Brain pericyte (primary cell): ENCODE data around the gene TBC1D1.
A peak's percentile ranks its signal among the peaks of the same experiment; 100 is the strongest.

ENCODE experiments used
- DNase-seq: peaks from one replicate; pipeline ENCODE4 v3.0.0-alpha.2; 2012; ENCODE audit warnings: low read depth, low spot score

Gene TBC1D1

DNA sequence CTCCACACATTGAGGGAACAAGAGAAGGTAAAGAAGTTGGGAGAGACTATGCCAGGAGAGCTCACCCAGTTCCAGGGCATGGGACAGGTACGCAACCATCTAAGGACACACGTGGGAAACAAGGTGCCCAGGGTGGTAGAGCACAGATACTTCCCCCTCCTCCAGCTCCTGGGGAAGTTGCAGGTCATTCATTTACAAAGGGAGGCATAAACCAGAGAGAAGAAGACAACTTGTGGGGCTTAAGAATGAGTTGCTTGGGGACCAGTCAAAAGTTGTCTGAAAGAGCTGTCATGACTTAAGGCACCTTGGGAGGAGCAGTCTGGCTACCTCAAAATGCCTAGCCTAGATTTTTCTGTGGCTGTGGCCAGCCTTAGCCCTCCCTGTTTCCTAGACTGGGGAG lies 255.5 kb downstream of the TBC1D1 start:
- no peak for DNase-seq

DNA sequence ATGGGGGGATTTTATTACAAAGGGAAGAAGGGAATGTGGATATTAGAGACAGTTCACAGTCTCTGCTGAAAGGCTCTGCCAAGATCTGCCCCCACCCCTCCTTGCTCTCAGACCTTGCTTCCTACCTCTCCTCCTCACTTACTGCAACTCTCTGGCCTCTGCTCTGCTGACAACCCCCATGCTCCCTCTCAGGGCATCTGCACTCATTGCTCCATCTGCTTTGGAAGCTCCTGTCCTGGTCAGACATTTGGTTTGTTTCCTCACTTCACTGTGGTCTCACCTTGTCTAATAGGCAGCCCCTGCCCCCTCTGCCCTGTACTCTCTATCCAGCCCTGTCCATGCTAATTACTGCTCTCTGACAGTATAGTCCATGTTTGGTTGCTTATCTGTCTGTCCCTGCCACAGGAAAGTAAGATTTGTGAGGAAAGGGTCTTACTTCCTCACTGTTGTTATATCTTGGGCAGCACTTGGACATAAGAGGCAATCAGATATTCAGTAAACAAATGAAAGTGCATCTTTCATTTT lies 258.6 kb downstream of the TBC1D1 start:
- no peak for DNase-seq

DNA sequence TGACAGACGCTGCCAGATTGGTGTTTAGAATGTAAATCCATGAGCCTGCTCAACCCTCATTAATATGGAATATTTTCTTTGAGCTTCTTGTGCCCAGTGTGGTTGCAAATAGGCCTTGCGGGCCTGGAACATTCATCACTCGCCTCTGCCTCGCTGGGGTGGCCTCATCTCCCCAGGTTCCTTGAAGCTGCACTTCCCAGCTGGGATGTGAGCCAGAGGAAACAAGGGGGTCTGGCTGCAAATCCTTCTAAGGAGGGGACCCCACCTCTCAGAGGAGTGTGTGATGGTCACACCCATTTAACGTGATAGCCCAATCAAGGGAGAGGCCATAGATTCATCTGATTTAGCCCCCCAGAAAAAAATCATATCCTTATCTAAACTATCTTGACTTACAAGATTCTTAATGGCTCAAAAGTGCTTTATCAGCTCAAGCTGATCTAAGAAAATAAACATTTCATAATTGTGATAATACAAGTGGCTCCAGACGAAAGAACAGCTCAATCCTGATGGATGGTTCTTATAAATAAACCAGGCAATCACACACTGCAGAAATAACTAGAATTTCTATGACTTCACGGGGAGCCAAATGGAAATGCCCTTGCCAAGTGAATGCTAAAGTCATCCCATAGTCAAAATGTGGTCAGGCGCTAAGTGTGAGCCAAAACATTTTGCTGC lies 259.2 kb downstream of the TBC1D1 start:
- DNase-seq = no peak

DNA sequence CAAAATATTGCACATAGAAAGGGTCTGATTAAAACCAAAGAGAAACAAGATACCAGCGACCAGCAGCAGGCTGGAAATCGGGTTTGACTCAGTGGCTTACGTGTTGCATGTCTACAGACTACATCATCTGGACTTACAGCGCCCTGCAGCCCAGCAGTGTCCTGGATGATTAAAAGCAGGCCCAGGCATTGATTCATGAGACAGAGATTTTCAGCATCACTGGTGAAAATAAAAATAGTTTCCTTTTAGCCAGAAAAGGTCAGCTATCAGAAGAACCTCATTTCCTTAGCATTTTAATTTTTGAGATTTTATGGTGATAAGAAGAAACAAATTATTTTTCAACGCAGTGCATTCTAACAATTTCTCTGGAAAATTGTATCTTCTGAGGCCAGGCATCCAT lies 259.9 kb downstream of the TBC1D1 start:
- no peak for DNase-seq

DNA sequence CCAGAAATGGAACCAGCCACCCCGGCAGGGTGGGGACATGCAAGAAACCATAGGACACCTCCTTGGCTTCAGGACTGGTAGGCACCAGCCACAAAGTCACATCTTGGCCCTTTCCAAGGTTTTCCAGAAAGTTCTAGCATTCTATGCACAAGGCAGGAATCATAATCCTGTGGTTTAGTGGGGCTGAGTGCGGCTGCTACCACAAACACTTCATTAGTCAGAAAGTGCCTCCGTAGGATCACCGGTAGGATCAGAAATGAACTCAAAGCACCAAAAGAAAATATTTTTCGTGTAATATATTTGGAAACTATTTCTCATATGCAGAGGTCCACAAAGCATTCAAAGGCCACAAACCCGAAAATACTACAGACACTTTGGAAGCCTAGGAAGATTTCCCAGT lies 261.0 kb downstream of the TBC1D1 start:
- no peak for DNase-seq

DNA sequence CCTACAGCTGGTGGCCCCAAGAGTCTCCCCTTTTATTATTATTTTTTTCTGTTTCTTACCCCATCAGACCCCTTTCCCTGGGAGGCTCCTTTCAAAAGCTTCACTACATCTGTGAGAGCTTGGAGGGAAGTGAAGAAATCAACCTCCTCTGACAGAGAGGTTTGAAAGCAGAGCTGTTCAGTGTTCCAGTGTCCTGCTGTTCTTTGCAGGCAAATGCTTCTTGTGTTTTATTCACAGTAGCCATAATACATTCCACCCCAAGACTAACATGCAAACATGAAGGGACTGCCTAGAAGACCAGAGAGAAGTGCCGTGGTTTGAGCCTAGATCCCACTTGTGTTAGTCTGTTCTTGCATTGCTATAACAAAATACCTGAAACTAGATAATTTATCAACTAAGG lies 261.4 kb downstream of the TBC1D1 start:
- DNase-seq = no peak

DNA sequence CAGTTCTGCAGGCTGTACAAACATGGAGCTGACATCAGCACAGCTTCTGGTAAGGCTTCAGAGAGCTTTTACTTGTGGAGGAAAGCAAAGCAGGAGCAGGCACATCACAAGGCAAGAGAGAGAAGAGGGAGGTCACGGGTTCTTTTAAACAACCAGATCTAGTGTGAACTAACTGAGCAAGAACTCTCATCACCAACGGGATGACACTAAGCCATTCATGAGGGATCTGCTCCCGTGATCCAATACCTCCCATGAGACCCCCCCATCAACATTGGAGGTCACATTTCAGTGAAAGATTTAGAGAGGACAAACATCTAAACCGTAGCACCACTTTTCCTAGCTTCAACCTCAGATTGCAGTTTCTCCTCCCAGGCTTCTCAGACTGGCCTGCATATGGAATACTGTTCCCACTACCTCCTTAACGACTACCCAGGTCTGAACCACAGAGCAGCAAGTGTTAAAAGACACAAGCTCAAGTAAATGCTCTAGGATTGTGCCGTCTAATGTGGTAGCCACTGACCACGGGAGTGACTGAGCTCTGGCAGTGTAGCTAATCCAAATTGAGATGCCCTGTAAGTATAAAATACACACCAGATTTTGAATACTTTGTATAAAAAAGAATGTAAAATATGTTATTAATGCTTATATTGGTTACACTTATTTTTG lies 262.0 kb downstream of the TBC1D1 start:
- DNase-seq = no peak

DNA sequence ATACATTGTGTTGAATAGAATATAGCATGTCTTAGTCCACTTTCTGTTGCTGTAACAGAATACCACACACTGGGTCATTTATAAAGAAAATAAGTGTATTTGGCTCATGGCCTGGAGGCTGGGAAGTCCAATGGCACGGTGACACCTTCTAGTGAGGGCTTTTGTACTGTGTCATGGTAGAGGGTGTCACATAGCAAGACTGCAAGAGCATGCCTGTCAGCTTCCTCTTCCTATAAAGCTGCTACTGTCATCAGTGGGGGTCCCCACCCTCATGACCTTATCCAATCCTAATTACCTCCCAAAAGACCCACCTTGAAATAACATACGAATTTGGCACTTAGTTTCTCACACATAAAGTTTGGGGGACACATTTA lies 262.5 kb downstream of the TBC1D1 start:
- no peak for DNase-seq

DNA sequence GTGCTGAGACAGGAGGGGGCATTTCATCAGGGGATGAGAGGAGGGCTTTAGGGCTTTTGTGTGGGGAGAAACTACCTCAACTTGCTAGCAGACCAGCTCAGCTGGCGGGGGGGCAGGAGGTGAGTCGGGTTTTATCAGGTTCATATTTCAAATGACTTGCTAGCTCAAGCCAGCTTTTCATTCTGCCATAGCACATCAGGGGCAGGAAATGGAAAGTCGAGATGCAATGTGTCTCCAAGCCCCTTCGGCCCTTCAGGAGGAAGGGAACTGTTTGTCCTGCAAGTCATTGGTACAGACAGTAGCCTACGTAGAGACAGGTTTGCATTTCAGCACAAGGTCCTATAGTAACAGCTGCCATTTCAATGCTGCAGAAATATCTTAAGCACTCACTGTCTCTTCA lies 263.4 kb downstream of the TBC1D1 start:
- DNase-seq = no peak

DNA sequence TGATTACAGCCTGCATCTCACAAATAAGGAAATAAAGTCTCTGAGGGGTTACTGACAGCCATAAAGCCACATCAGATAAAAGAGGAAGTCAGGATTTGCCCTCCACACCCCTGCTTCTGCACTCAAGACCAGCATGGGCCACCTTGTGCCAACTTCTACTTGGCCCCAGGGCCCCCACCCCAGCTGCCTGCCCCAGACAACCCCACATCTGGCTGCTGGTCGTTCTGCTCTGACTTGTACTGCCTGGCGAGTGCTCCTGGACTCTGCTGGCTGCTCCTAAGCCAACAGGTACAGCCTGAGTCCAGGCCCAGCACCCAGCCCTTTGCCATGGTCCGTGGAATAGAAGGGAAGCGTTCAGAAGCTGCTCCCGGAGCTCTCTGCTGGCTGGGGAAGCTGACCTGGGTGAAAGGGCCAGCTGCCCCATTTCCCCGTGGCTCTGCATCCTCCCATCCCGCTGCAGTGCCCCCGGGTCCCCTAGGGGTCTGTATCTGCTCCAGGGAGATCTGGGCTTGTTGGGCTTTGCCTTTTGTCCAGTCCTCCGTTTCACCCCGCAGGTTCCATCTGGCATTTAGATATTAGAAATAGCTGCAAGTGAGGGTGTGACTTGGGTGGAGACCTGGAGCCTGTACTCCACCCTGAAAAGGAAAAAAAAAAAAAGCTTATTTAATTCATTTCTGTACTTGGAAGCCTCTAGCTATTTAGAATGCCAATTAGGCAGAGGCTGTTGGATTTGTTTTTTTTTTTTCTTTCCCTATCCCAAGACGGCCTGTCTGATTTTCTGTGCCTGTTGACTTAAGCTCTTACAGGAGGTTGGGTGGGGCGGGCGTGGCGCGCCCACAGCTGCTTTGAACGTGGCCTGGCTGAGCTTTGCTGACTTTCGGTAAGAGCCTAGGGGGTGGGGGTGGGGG lies 264.1 kb downstream of the TBC1D1 start:
- no peak for DNase-seq

DNA sequence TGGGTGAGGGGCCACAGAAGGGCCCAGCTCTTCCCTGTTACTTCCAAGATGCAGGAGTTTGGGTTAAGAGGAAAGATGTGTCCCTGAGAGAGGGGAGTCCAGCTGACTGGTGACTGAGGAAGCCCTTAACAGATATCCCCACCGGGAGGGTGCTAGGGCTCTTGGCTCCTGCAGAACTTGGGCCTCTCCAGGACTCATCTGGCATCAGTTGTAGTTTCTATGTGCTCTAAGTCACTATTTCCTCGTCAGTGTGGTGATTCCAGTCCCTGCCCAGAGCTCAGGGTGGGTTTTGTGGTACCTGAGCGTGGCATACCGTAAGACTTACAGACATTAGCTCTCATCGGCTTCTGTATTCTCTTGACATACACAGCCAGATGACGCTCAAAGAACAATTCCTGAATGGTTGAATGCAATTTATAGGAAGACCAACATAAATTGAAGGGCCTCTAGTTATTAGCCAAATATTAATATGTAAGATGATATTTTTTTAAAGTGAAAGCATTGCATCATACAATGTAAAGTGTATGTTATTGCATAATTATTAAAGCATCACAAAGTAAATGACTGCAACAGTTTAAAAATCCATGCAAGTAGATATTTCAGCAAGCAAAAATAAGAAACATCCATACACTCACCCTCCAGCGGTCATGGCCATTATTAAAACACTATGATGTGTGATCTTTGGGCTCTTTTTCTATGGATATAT lies 264.9 kb downstream of the TBC1D1 start:
- no peak for DNase-seq

DNA sequence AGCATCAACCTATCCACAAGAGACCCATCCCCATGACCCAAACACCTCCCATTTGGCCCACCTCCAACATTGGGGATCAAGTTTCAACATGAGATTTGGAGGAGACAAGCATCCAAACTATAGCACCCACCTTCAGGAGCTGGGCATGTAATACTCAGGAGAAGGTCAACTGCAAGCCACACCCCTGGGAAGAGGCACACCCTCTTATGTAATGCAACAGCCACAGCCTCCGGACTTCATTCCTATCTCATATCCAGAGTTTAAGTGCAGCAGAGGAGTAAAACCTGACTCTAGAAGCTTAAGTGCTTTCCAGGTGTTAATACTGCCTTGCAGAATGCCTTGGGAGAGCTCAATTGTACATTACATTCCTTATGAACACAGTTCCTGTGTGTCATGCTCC lies 266.7 kb downstream of the TBC1D1 start:
- no peak for DNase-seq

DNA sequence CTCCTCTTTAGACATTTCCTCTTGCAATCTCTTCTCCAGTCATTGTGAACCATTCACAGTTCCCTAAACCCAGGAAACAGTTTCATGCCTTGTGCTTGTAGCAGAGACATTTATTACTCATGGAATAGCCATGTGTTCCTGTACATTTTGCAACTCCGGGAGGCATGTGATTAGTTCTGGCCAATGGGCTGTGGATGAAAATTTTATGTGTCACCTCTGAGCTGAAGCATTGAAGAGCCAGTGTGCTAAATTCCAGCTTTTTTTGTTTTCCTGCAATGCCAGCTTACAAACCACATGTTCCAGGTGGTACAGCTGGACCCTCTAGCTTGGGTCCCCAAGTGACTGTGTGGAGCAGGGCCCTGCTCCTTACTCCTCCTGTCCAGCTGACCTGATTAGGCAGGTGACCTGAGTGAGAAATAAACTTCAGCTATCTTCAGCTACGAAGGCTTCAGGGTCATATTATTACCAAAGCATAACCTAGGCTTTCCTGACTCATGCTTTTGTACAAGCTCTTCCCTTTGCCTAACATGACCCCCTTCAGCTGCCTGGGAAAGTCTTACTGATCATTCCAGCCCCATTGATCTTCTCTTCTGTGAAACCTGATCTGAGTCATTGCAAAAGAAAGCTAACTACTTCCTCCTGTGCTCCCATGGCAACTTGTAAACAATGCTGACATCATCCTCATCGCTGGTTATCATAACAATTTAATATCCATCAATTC lies 269.8 kb downstream of the TBC1D1 start:
- peak; percentile 87 for DNase-seq

DNA sequence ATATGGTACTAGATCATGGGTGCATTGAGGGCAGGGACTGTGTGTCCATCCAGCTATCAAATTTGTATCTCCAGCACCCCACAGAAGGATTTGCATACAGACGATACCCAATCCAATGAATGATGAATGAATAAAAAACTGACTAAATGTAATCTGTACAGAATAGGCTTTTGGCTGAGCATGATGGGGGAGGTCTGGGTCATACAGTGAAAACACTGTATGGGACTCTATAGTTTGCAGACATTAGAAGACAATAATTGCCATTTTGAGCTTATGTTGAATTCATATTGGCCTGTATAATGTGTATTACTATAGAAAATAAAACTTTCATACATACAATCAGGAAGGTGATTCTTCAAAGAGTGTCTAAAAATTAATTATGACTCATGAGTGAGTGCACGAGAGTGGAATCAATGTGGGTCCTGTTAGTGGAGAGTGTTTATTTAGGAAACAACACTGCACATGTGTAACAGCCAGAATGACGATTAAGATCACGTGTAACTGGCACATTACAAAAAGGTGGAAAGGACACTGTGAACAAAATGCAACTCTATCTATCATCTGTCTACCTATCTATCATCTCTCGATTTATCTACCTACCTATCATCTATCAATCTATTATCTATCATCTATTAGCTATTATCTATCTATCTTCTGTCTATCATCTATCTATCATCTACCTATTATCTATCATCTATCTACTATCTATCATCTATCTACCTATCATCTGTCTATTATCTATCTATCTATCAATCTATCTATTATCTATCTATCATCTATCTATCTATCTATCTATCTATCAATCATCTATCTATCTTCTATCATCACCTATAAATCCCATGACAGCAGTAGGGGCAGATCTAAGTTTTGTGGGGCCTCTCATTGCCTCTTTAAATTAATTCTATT lies 270.6 kb downstream of the TBC1D1 start:
- DNase-seq = no peak

DNA sequence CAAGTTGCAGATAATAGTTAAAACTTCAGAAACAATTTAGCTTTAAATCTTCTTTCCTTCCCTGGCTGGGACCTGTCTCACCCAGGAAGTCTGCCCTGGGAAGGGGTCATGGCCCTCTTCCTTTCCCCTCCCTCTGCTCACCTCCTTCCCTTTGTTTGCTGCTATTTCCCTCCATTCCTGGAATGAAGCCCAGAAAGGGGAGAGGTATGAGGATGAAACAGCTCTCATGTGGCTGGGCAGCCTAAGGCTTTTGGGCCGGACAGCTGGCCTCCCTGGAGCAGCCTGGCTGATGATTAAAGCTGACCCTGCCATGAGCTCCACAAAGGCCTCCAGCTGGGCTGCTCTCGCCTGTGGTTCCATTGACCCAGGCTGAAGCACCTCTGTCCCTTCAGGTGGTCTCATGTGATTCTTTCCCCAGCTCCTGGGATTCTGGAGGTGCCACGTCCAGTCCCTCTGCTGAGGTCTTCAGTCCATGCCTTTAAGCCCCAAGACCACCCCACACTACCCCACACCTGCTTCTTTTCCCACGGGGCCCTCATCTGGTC lies 271.4 kb downstream of the TBC1D1 start:
- peak; percentile 64 for DNase-seq

DNA sequence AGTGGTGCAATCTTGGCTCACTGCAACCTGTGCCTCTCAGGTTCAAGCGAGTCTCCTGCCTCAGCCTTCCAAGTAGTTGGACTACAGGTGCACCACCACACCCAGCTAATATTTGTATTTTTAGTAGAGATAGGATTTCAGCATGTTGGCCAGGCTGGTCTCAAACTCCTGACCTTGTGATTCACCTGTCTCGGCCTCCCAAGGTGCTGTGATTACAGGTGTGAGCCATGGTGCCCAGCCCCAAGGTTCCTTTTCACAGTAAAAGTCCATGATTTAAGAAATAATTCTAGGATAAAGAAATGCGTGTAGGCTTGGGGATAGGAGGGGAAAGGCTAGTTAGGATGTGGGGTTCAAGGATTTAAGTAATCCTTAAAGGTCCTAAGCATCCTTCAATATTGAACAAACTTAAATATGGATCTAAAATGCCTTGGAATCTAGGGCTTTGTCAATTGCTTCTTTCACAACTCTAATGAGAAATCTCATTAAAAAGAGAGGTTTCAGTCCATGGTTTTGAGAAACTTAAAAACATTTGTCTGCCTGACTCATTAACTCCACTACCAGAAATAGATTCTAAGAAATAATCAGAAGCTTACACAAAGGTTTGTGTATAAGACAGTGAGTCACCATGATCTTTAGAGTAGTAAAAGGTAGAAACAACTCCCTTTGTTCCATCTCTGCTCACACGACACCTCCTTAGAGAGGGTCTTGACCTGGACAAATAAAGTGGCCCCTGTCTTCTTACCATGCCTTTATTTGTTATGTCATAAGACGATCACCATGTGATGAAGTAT lies 272.5 kb downstream of the TBC1D1 start:
- DNase-seq = no peak

DNA sequence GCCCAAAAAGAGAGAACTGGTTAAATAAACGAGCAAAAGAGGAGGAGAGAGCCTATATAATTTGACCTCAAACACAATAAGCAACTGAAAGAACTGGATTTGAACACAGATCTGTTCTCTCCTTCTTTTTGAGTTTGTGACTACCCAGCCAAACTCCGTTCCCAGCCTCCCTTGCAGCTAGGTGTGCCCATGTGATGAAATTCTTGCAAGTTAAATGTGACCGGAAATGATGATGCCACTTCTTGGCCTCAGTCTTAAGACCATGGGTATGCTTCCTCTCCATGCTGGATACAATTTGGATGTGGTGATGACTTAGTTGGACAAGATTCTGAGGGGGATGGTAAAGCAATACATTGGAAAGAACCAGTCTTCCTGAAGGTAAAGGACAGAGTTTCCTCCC lies 273.5 kb downstream of the TBC1D1 start:
- DNase-seq = no peak

DNA sequence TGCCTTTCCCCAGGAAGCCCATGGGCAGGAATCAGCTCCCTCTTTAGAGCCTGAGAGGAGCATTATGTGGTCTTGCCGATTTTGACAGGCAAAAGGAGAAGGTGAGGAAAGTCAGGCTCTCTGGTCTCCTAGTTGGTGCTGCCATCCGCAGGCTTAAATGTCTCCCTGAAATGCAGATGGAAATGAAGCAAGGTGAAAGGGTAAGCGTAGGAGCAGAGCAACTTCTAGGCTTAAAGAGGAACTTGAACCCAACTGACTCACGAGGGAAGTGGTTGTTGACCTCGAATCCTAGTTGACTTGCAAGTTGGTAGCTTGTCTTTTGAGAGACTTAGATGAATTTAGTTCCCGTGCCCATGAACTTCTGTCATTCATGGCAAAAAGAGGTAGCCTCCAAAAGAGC lies 275.2 kb downstream of the TBC1D1 start:
- no peak for DNase-seq

DNA sequence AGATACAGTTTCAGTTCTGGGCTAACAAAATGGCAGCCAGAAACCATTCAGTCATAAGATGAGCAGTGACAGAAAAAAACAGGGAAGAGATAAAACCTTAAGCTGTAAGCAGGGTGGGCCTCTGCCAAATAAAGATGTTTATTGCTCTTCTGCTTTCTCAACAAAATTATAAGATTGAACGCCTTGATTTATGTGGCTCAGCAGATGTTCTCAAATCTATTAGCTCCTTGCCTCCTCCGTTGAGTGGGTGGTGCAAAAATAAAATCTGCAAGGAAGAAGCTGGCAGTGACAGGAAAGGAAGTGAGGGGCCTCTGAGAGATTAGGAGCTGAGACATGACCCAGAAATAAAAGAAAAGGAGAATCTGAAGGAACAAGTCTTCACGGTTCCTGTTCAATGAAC lies 275.9 kb downstream of the TBC1D1 start:
- no peak for DNase-seq
